ENCODE results near the gene PRICKLE1.

DNA sequence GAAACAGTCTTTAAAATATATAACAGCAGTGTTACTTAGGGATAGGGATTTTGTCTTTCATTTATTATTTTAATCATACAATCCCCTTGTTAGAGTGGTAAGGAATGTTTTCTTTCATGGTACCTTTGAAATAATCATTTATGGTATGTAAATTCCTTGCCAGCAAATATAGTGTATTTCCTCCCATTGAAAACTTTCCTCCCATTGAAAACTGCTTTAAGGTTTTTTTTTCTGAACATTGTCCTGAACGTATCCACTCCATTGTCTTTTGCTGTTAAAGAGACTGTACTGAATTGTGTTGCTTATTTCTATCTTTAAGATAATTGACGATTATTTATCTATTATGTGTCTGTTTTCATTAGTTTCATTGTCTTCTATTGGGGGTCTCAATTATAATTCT is 180.1 kb downstream of the PRICKLE1 start:
- TF ChIP-seq, protein P1, sequence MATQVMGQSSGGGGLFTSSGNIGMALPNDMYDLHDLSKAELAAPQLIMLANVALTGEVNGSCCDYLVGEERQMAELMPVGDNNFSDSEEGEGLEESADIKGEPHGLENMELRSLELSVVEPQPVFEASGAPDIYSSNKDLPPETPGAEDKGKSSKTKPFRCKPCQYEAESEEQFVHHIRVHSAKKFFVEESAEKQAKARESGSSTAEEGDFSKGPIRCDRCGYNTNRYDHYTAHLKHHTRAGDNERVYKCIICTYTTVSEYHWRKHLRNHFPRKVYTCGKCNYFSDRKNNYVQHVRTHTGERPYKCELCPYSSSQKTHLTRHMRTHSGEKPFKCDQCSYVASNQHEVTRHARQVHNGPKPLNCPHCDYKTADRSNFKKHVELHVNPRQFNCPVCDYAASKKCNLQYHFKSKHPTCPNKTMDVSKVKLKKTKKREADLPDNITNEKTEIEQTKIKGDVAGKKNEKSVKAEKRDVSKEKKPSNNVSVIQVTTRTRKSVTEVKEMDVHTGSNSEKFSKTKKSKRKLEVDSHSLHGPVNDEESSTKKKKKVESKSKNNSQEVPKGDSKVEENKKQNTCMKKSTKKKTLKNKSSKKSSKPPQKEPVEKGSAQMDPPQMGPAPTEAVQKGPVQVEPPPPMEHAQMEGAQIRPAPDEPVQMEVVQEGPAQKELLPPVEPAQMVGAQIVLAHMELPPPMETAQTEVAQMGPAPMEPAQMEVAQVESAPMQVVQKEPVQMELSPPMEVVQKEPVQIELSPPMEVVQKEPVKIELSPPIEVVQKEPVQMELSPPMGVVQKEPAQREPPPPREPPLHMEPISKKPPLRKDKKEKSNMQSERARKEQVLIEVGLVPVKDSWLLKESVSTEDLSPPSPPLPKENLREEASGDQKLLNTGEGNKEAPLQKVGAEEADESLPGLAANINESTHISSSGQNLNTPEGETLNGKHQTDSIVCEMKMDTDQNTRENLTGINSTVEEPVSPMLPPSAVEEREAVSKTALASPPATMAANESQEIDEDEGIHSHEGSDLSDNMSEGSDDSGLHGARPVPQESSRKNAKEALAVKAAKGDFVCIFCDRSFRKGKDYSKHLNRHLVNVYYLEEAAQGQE (IDR thresholded peaks at IDR 0.05; ENCODE audit: insufficient read depth in 1 of 2, low read depth in 2 of 2, low read length in 2 of 2): no peak
- no peak for TF ChIP-seq POLR2AphosphoS5 (IDR thresholded peaks at IDR 0.05; ENCODE audit: low read depth, low read length)
